Measurements from ENCODE around the gene DNAJB8. TPM values are rescaled to one million over a fixed set of nuclear protein-coding genes. Genes with fewer than 3 reads are reported as not detected.

The DNAJB8 gene
- total RNA-seq (2014; rRNA removed; shearing (Covaris generic)) = not detected in 2 replicates

- Histone ChIP-seq H3K36me3 (replicated peaks; ENCODE audit: control insufficient read depth, insufficient read depth, low read length) (no peaks in the 10 kb centered on the region), H3K4me3 (ENCODE audit: insufficient read depth, low read depth, low read length) (no peak within 1 kb of the TSS), H3K27me3 (ENCODE audit: control insufficient read depth, insufficient read depth, low read length) (peaks cover 30% of the 10 kb centered on the region)
- DNase-seq = no peak
Measured at GRCh38 chr3:128466840-128467541, at the start of gene DNAJB8. Gene DNAJB8 (minus strand): TSS chr3:128466890. CDS start chr3:128463245, 3,645 bp downstream.

DNA sequence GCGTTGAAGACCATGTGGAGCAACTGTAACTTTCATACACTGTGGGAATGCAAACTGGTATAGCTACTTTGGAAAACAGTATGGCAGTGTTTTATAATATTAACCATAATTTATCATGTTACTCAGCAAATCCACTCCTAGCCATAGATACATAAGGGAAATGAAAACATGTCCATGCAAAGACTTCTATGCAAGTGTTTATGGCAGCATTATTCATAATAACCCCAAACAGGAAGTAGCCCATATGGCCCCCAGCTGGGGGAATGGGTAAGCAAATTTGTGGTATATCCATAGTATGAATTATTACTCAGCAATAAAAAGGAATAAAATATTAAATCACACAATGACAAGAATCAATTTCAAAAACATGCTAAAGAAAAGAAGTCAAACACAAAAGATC is 49.3 kb upstream of the DNAJB8 start:
- Histone ChIP-seq H3K36me3 (replicated peaks; ENCODE audit: control insufficient read depth, insufficient read depth, low read length) (no peaks in the 10 kb centered on the region), H3K4me3 (ENCODE audit: insufficient read depth, low read depth, low read length) (no peak overlapping the region), H3K27me3 (ENCODE audit: control insufficient read depth, insufficient read depth, low read length) (no peaks in the 10 kb centered on the region)
- DNase-seq = no peak

DNA sequence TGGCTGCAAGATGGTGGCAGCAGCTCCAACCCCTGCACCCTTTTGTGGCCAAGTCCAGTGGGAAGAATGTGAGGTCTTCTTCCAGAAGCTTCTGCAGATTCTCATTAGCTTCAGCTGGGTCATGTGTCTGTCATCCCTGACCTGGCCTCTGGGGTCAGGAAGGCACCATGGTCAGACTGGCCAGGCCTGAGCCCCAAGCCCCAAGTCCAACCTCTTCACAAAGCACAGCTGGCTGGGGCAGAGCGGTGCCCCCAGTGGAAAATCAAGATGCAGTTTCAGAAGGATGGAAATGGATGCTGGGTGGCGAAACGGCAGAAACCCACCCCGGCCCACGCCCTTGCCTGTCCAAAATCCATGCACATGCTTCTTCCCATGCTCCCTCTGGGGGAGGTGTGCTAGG is 42.2 kb upstream of the DNAJB8 start:
- no peaks in the 10 kb centered on the region for H3K36me3 ChIP-seq (replicated peaks; ENCODE audit: control insufficient read depth, insufficient read depth, low read length)
- no peaks in the 10 kb centered on the region for H3K27me3 ChIP-seq (ENCODE audit: control insufficient read depth, insufficient read depth, low read length)
- no peak overlapping the region for H3K4me3 ChIP-seq (ENCODE audit: insufficient read depth, low read depth, low read length)
- peak; percentile 33 for DNase-seq

GRCh38 chr3:128506754-128507153 is 40.1 kb upstream of the DNAJB8 start:
- no peak overlapping the region for H3K4me3 ChIP-seq (ENCODE audit: insufficient read depth, low read depth, low read length)
- no peaks in the 10 kb centered on the region for H3K36me3 ChIP-seq (replicated peaks; ENCODE audit: control insufficient read depth, insufficient read depth, low read length)
- H3K27me3 ChIP-seq (ENCODE audit: control insufficient read depth, insufficient read depth, low read length) = no peaks in the 10 kb centered on the region
- DNase-seq = peak; percentile 10

- peak; percentile 27 for DNase-seq
- H3K36me3 ChIP-seq (replicated peaks; ENCODE audit: control insufficient read depth, insufficient read depth, low read length) = no peaks in the 10 kb centered on the region
- H3K27me3 ChIP-seq (ENCODE audit: control insufficient read depth, insufficient read depth, low read length) = no peaks in the 10 kb centered on the region
- no peak overlapping the region for H3K4me3 ChIP-seq (ENCODE audit: insufficient read depth, low read depth, low read length)
Measured at GRCh38 chr3:128505771-128506170, 39.1 kb upstream of the DNAJB8 start.

GRCh38 chr3:128504963-128505730 is 38.5 kb upstream of the DNAJB8 start:
- Histone ChIP-seq H3K4me3 (ENCODE audit: insufficient read depth, low read depth, low read length) (no peak overlapping the region), H3K27me3 (ENCODE audit: control insufficient read depth, insufficient read depth, low read length) (no peaks in the 10 kb centered on the region), H3K36me3 (replicated peaks; ENCODE audit: control insufficient read depth, insufficient read depth, low read length) (no peaks in the 10 kb centered on the region)
- peak; percentile 7 for DNase-seq

GRCh38 chr3:128504533-128504915 is 37.8 kb upstream of the DNAJB8 start:
- DNase-seq = no peak
- Histone ChIP-seq H3K27me3 (ENCODE audit: control insufficient read depth, insufficient read depth, low read length) (no peaks in the 10 kb centered on the region), H3K4me3 (ENCODE audit: insufficient read depth, low read depth, low read length) (no peak overlapping the region), H3K36me3 (replicated peaks; ENCODE audit: control insufficient read depth, insufficient read depth, low read length) (no peaks in the 10 kb centered on the region)

DNA sequence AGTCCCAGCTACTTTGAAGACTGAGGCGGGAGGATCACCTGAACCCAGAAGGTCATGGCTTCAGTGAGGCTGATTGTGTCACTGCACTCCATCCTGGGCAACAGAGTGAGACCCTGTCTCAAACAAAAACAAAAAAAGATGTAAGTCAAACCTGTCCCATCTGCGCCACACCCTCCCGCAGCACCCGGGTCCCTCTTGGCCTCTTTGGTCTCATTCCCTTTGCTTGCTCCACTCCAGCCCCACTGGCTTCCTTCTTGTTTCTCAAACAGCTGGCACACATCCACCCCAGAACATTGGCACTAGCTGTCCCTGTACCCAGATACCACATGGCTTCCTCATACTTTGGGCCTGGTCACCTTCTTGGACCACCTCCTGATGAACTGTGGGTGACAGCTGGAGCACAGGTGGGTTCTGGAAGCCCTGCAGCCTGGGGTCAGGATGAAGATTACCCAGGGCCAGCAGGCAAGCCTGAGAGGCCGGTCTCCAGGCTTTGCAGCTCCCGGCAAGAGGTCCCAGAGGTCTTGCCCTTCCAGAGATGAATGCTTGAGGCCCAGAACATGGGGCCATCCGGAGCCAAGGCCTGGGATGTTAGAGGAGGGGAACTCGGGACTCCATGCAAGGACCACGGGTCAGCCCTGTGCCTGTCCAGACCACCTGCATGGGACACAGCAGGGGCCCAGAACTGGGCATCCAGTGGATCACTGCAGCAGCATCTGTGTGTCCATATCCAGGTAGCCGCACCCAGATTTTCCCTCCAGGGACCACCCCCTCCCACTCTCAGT is 37.3 kb upstream of the DNAJB8 start:
- no peak overlapping the region for H3K4me3 ChIP-seq (ENCODE audit: insufficient read depth, low read depth, low read length)
- H3K36me3 ChIP-seq (replicated peaks; ENCODE audit: control insufficient read depth, insufficient read depth, low read length) = no peaks in the 10 kb centered on the region
- peak; percentile 18 for DNase-seq
- H3K27me3 ChIP-seq (ENCODE audit: control insufficient read depth, insufficient read depth, low read length) = no peaks in the 10 kb centered on the region

- H3K4me3 ChIP-seq (ENCODE audit: insufficient read depth, low read depth, low read length) = no peak overlapping the region
- no peaks in the 10 kb centered on the region for H3K36me3 ChIP-seq (replicated peaks; ENCODE audit: control insufficient read depth, insufficient read depth, low read length)
- peaks cover 4% of the 10 kb centered on the region; the same call in 1 of the 2 replicates for H3K27me3 ChIP-seq (ENCODE audit: control insufficient read depth, insufficient read depth, low read length)
- peak; percentile 81 for DNase-seq
Measured at GRCh38 chr3:128503164-128503651, 36.5 kb upstream of the DNAJB8 start.

DNA sequence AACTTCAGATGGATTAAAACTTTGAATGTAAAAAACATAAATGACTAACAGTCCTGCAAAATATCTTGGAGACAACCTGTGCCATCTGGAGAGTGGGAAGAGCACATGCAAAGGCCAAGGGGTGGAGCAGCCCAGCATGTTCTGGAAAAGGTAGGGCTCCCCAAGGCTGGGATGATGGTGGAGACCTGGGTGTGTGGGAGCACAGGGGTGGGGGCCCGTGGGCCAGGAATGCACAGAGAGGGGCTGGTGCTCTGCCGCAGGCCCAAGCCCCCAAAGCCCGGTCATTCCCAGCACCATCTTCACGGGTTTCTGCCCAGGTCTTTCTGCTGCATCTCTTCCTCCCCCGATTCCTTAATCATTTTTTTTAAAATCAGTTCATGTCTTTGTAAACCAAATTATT is 36.0 kb upstream of the DNAJB8 start:
- Histone ChIP-seq H3K4me3 (ENCODE audit: insufficient read depth, low read depth, low read length) (no peak overlapping the region), H3K36me3 (replicated peaks; ENCODE audit: control insufficient read depth, insufficient read depth, low read length) (no peaks in the 10 kb centered on the region), H3K27me3 (ENCODE audit: control insufficient read depth, insufficient read depth, low read length) (peaks cover 7% of the 10 kb centered on the region; the same call in 1 of the 2 replicates)
- DNase-seq = no peak

- H3K36me3 ChIP-seq (replicated peaks; ENCODE audit: control insufficient read depth, insufficient read depth, low read length) = no peaks in the 10 kb centered on the region
- H3K4me3 ChIP-seq (ENCODE audit: insufficient read depth, low read depth, low read length) = no peak overlapping the region
- peaks cover 20% of the 10 kb centered on the region for H3K27me3 ChIP-seq (ENCODE audit: control insufficient read depth, insufficient read depth, low read length)
- DNase-seq = no peak
Measured at GRCh38 chr3:128501431-128501830, 34.7 kb upstream of the DNAJB8 start.

GRCh38 chr3:128500556-128500955 is 33.9 kb upstream of the DNAJB8 start:
- peaks cover 29% of the 10 kb centered on the region for H3K27me3 ChIP-seq (ENCODE audit: control insufficient read depth, insufficient read depth, low read length)
- no peak for DNase-seq
- no peaks in the 10 kb centered on the region for H3K36me3 ChIP-seq (replicated peaks; ENCODE audit: control insufficient read depth, insufficient read depth, low read length)
- H3K4me3 ChIP-seq (ENCODE audit: insufficient read depth, low read depth, low read length) = no peak overlapping the region

GRCh38 chr3:128499724-128500275 is 33.1 kb upstream of the DNAJB8 start:
- Histone ChIP-seq H3K4me3 (ENCODE audit: insufficient read depth, low read depth, low read length) (no peak overlapping the region), H3K36me3 (replicated peaks; ENCODE audit: control insufficient read depth, insufficient read depth, low read length) (no peaks in the 10 kb centered on the region), H3K27me3 (ENCODE audit: control insufficient read depth, insufficient read depth, low read length) (peaks cover 36% of the 10 kb centered on the region)
- DNase-seq = no peak

- H3K27me3 ChIP-seq (ENCODE audit: control insufficient read depth, insufficient read depth, low read length) = peaks cover 44% of the 10 kb centered on the region
- no peaks in the 10 kb centered on the region for H3K36me3 ChIP-seq (replicated peaks; ENCODE audit: control insufficient read depth, insufficient read depth, low read length)
- DNase-seq = no peak
- no peak overlapping the region for H3K4me3 ChIP-seq (ENCODE audit: insufficient read depth, low read depth, low read length)
Measured at GRCh38 chr3:128498901-128499530, 32.3 kb upstream of the DNAJB8 start.

Measured in H7 (cell line).